H1 (cell line): ENCODE data around the gene P3H3. TPM values are rescaled to one million over a fixed set of nuclear protein-coding genes. Genes with fewer than 3 reads are reported as not detected.
A peak's percentile ranks its signal among the peaks of the same experiment; 100 is the strongest.

Source experiments
- CEBPB ChIP-seq: IDR thresholded peaks from 2 replicates; pipeline ENCODE4 v1.6.1; 2012; ENCODE audit warnings: low read depth, low read length
- GTF2F1 ChIP-seq: IDR thresholded peaks from 2 replicates; pipeline ENCODE4 v1.6.1; 2012; ENCODE audit warnings: low read depth, low read length, improper control_type of control experiment, borderline replicate concordance
- KDM1A ChIP-seq: fragments of 200-600, 300-600 bp; sonication (generic); IDR thresholded peaks from 2 replicates; pipeline ENCODE4 v1.7.1; 2016; ENCODE audit warnings: mild to moderate bottlenecking, low read length, borderline replicate concordance
- NRF1 ChIP-seq: IDR thresholded peaks from 2 replicates; pipeline ENCODE4 v1.6.1; 2011; ENCODE audit warnings: mild to moderate bottlenecking, low read depth, low read length, improper control_type of control experiment
- SIX5 ChIP-seq: IDR thresholded peaks from 2 replicates; pipeline ENCODE4 v1.6.1; 2011; ENCODE audit warnings: mild to moderate bottlenecking, low read depth, low read length
- polyA plus RNA-seq, 7 experiments: library from polyadenylated mRNA; depleted of rRNA in 3 of 7; stranded (reverse) in 5 of 7; unstranded in 2 of 7; fragments of >200 nt in 5 of 7; fragments of 200-250 nt in 2 of 7; gene quantifications; 1 replicate in 5 of 7; 2 replicates in 1 of 7; 4 replicates in 1 of 7; pipeline versions ENCODE4 v1.2.1 to v1.2.3, GENCODE V29; 2011 to 2013; ENCODE audit warnings: missing spikeins in 2 of 7, mixed read lengths in 2 of 7
- total RNA-seq: library from RNA; stranded (reverse); fragmentation: NEBNext Ultra II Directional; extraction: Animal tissue kit (Norgen Biotek cat#: 25700); gene quantifications from 2 replicates; pipeline ENCODE4 v1.2.1, GENCODE V29; 2021
- TF ChIP-seq, protein P1 (sequence below): IDR thresholded peaks from 2 replicates; pipeline ENCODE4 v1.6.1; 2012; ENCODE audit warnings: inconsistent platforms
- TF ChIP-seq, protein P2 (sequence below): IDR thresholded peaks from 2 replicates; pipeline ENCODE4 v1.6.1; 2011; ENCODE audit warnings: low read length, improper control_type of control experiment

The P3H3 gene
- total and polyA plus RNA-seq, 2 of the 8 experiments (the other 6 are each of a cell fraction or from before 2014, with no cell fraction given) = 22.9 to 43.5 TPM

DNA sequence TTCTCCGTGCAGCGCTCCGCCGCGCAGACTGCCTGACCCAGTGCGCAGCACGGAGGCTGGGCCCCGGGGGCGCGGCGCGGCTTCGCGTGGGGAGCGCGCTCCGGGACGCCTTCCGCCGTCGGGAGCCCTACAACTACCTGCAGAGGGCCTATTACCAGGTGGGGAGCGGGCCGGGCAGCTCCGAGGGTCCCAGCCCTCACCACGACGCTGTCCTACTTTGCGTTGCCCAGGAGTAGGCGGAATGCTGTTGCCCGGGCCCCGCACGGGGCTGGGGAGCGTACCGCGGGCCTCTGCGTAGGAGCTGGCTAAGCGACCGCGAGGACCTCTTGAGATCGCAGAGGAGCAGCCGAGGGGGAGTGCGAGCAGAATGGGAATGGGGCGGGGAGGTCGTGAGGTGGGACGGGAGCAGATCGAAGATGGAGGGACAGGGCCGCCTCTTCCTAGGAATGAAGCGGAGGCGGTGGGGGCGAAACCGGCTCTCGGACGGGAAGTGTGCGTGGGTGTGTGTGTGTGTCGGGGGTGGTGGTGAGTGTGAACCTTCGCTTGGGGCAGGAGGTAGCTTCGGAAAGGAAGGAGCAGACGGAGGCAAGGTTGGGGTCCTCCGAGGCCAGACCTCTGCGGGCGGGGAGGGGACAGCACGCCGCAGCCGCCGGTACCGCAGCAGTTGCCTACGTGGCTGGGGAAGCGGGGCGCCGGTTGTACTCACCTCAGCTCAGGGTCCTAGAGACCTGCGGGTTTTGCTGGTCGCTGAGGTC, 751 bp downstream of the P3H3 start (continued):
- TF ChIP-seq, protein P1, sequence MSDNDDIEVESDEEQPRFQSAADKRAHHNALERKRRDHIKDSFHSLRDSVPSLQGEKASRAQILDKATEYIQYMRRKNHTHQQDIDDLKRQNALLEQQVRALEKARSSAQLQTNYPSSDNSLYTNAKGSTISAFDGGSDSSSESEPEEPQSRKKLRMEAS = peak; percentile 62; the same call in 1 of the 2 replicates
- no peak for TF ChIP-seq GTF2F1
- TF ChIP-seq SIX5 = no peak
- no peak for TF ChIP-seq NRF1
- TF ChIP-seq, protein P2, sequence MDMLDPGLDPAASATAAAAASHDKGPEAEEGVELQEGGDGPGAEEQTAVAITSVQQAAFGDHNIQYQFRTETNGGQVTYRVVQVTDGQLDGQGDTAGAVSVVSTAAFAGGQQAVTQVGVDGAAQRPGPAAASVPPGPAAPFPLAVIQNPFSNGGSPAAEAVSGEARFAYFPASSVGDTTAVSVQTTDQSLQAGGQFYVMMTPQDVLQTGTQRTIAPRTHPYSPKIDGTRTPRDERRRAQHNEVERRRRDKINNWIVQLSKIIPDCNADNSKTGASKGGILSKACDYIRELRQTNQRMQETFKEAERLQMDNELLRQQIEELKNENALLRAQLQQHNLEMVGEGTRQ = no peak
- no peak for TF ChIP-seq KDM1A
- no peak for TF ChIP-seq CEBPB
